ENCODE data around the gene FAM149A.

- TF ChIP-seq POLR2A (IDR thresholded peaks at IDR 0.05) (no peak), CTCF (IDR thresholded peaks at IDR 0.05) (no peak)
These were observed 4.7 kb downstream of the FAM149A start for GRCh38 chr4:186109245-186109644.
